Measurements from ENCODE around the gene ABITRAM. TPM values are rescaled to one million over a fixed set of nuclear protein-coding genes. Genes with fewer than 3 reads are reported as not detected.
"Not testable (repeated sequence)": the region's sequence is repeated elsewhere in the genome, so short reads cannot be mapped to it uniquely, and the experiment has no call there.

The ABITRAM gene
- total RNA-seq = 10 to 100 TPM; 12.3 to 12.5 TPM

DNA sequence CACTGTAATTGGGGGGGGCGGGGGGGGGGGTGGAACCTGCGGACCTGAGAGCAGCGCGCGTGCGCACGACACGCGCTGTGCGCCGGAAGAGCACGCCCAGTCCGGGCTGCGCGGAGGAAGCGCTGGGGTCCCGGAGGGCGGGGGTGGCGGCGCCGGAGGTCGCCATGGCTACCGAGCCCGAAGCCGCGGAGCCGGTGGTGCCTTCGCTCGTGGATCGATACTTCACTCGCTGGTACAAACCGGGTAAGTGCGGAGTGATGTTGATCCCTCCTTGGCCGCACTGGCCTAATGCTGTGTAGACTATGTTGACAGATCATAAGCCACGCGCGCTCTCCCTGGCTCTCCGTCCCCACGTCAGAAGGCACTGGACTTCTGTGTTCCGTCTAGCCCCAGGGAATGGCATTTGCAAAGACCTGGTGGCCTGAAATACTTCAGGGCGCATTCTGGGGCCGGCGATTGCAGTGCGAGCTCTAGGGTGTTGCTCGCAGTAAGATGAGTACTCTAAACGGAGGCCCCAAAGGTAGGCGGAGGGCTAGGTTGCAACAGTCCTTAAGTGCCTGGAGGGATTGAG lies at the start of gene ABITRAM:
TSS of gene ABITRAM (plus strand) at position 78 of the 571 bp plus-strand sequence. CDS start at position 165, 87 bp downstream.
- Mint-ChIP-seq H3K9me3 (no peaks in the 10 kb centered on the region), H3K27ac (peak within 1 kb of the TSS; percentile 94), H3K27me3 (no peaks in the 10 kb centered on the region), H3K4me3 (peak within 1 kb of the TSS; percentile 97), H3K36me3 (peaks cover 4% of the 10 kb centered on the region), H3K4me1 (peaks cover 30% of the 10 kb centered on the region)
- DNase-seq = peak; percentile 85

- Mint-ChIP-seq H3K27ac (no peak overlapping the region), H3K4me1 (peaks cover 20% of the 10 kb centered on the region), H3K36me3 (peaks cover 37% of the 10 kb centered on the region), H3K4me3 (no peak overlapping the region), H3K27me3 (no peaks in the 10 kb centered on the region), H3K9me3 (peaks cover 2% of the 10 kb centered on the region)
- no peak for DNase-seq
Measured at GRCh38 chr9:108884701-108885100, 49.5 kb upstream of the ABITRAM start.

DNA sequence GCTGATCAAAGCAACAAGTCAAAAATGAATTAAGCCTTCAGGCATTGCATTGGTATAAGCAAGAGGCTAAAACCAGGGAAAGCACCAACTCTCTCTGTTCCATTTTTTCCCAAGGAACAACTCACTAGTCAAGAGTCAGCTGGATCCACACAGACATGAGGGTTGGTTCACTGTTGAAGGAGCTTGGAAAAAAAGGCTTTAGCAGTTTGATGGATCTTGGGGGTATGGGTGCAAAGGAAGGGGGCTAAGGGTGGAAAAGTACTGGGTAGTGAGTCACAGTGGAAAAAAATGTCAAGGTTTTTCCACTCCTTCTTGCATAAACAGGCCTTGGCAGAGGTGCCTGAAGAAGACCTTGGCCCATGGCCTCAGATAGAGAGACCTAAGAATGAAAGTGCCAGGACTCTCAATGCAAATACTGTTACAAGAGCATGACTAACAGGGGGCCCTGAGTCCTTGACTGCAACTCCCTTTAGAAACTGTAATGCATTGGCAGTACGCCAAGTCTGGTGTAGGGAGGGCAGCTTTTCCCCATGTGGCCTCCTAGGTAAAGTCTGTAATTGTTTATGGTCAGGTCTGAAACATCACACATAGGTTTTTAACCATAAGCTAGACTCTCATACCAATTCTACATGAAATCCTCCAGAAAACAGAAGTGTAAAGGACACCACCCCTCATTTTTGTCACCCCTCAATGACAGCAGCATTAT lies 48.4 kb upstream of the ABITRAM start:
- H3K27ac Mint-ChIP-seq = peak overlapping the region; percentile 81
- peaks cover 42% of the 10 kb centered on the region for H3K36me3 Mint-ChIP-seq
- H3K4me1 Mint-ChIP-seq = peaks cover 24% of the 10 kb centered on the region
- DNase-seq = peak; percentile 72
- H3K9me3 Mint-ChIP-seq = peaks cover 2% of the 10 kb centered on the region
- H3K27me3 Mint-ChIP-seq = no peaks in the 10 kb centered on the region
- H3K4me3 Mint-ChIP-seq = peak overlapping the region; percentile 26

GRCh38 chr9:108886594-108887271 lies 47.5 kb upstream of the ABITRAM start:
- peaks cover 24% of the 10 kb centered on the region for H3K4me1 Mint-ChIP-seq
- peak overlapping the region; percentile 81 for H3K27ac Mint-ChIP-seq
- not testable (repeated sequence) for DNase-seq, H3K9me3 Mint-ChIP-seq, H3K27me3 Mint-ChIP-seq
- peak overlapping the region; percentile 26 for H3K4me3 Mint-ChIP-seq
- peaks cover 45% of the 10 kb centered on the region for H3K36me3 Mint-ChIP-seq

GRCh38 chr9:108889649-108890067 lies 44.5 kb upstream of the ABITRAM start:
- Mint-ChIP-seq H3K36me3 (peaks cover 38% of the 10 kb centered on the region), H3K27me3 (no peaks in the 10 kb centered on the region), H3K9me3 (peaks cover 2% of the 10 kb centered on the region), H3K4me3 (no peak overlapping the region), H3K27ac (no peak overlapping the region), H3K4me1 (peaks cover 21% of the 10 kb centered on the region)
- no peak for DNase-seq

DNA sequence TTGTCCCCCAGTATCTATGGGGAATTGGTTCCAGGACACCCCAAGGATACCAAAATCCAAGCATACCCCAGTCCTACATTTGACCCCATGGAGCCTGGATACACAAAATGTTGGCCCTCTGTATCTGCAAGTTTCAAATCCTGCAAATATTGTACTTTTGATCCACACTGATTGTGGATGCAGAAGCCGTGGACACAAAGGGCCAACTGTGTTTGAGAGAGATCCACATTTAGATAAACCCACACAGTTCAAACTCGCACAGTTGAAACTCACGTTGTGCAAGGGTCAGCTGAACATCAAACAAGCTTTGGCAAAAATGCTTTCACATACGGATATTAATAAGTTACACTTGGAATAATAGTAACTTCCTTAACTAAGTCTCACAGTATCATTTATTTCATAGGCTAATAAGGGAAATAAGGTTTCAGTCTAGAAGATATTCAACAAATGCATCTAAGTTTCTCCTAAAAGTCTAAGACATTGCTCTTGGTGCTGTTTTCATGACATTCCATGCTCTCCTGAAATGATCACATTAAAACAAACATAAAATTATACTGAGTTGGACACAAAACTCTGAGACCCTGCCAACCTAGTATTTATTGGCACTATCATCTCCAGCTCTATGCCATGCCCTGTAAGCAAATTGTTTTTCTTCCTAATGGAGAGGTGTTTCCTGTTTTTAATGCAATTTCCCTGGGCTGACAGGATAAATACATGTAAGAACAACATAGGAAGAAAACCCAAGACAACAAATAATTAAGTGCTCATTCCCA lies 39.8 kb upstream of the ABITRAM start:
- no peak for DNase-seq
- peaks cover 32% of the 10 kb centered on the region for H3K36me3 Mint-ChIP-seq
- no peaks in the 10 kb centered on the region for H3K27me3 Mint-ChIP-seq
- H3K27ac Mint-ChIP-seq = no peak overlapping the region
- H3K4me3 Mint-ChIP-seq = no peak overlapping the region
- H3K9me3 Mint-ChIP-seq = no peaks in the 10 kb centered on the region
- peaks cover 5% of the 10 kb centered on the region for H3K4me1 Mint-ChIP-seq

- Mint-ChIP-seq H3K4me1 (no peaks in the 10 kb centered on the region), H3K27me3 (no peaks in the 10 kb centered on the region), H3K36me3 (peaks cover 22% of the 10 kb centered on the region), H3K4me3 (no peak overlapping the region), H3K9me3 (no peaks in the 10 kb centered on the region), H3K27ac (no peak overlapping the region)
- no peak for DNase-seq
Measured at GRCh38 chr9:108897324-108898096, 36.7 kb upstream of the ABITRAM start.

GRCh38 chr9:108899023-108899695 lies 35.0 kb upstream of the ABITRAM start:
- not testable (repeated sequence) for H3K27ac Mint-ChIP-seq, H3K27me3 Mint-ChIP-seq, H3K4me3 Mint-ChIP-seq, DNase-seq, H3K4me1 Mint-ChIP-seq, H3K9me3 Mint-ChIP-seq
- peaks cover 28% of the 10 kb centered on the region for H3K36me3 Mint-ChIP-seq

DNA sequence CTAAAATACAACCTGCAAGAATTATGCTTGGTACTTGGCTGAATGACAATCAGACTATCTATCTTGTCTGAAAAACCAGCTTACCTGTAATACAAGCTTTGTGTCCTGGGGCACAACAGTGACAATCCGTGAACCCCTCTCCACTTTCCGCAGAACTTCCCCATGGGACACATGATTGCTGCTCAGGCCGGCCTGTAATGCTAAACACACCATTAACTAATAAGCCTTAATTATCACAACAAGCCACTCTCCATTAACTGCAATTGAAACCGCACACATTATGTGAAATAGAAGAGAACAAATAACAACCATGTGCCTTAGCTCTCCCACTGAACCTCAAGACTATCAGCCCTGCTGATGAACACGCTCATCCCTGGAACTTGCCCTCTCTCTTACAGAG lies 34.0 kb upstream of the ABITRAM start:
- no peak overlapping the region for H3K4me3 Mint-ChIP-seq
- peaks cover 27% of the 10 kb centered on the region for H3K36me3 Mint-ChIP-seq
- H3K9me3 Mint-ChIP-seq = no peaks in the 10 kb centered on the region
- no peak for DNase-seq
- no peaks in the 10 kb centered on the region for H3K4me1 Mint-ChIP-seq
- H3K27ac Mint-ChIP-seq = no peak overlapping the region
- H3K27me3 Mint-ChIP-seq = no peaks in the 10 kb centered on the region

DNA sequence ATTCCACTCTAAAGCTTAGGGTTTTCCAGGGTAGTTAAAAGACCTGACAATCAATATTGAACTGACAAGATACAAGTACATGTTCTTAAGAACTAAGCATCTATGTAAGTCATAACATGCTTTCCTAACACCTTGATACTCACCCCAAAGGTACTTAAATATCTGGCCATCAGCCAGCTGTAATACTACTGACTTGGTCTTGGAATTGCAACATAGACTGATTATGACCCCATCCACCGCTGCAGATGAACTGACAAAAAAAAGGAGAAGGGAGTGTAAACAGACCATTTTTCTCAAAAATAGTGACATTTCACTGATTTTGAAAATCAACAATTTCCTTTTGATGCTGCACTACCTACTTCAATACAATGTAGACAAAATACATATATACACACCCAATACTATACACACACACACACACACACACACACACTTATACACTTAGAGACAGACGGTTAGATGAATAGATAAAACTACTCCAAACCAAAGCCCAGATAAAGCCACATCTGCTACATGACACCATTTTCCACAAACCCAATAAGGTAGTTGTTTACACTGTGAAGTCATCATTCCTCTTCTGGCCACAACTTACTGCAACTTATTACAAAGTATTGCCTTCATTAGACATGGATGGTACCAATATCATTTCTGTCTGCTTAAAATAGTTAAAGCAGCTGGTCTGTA lies 30.6 kb upstream of the ABITRAM start:
- Mint-ChIP-seq H3K4me3 (no peak overlapping the region), H3K36me3 (peaks cover 21% of the 10 kb centered on the region), H3K4me1 (no peaks in the 10 kb centered on the region), H3K27me3 (no peaks in the 10 kb centered on the region), H3K9me3 (no peaks in the 10 kb centered on the region), H3K27ac (no peak overlapping the region)
- no peak for DNase-seq

- Mint-ChIP-seq H3K4me1 (no peaks in the 10 kb centered on the region), H3K27ac (no peak overlapping the region), H3K4me3 (no peak overlapping the region), H3K9me3 (no peaks in the 10 kb centered on the region), H3K27me3 (no peaks in the 10 kb centered on the region), H3K36me3 (peaks cover 20% of the 10 kb centered on the region)
- no peak for DNase-seq
Measured at GRCh38 chr9:108904161-108904560, 30.0 kb upstream of the ABITRAM start.

DNA sequence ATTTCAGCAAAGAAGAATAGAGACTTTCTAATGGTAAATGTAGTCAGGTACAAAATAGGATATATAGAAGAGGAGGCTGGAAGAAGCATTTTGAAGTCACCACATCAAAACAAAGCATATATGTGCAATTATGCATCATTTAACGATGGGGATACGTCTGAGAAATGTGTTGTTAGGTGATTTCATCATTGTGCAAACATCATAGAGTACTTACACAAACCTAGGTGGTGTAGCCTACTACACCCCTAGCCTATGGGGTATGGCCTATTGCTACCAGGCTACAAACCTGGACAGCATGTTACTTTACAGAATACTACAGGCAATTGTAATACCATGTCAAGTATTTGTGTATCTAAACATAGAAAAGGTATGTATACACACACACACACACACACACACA lies 28.7 kb upstream of the ABITRAM start:
- Mint-ChIP-seq H3K4me1 (no peaks in the 10 kb centered on the region), H3K36me3 (peaks cover 20% of the 10 kb centered on the region), H3K9me3 (no peaks in the 10 kb centered on the region), H3K27ac (no peak overlapping the region), H3K4me3 (no peak overlapping the region), H3K27me3 (no peaks in the 10 kb centered on the region)
- DNase-seq = no peak

- H3K27ac Mint-ChIP-seq = no peak overlapping the region
- H3K4me3 Mint-ChIP-seq = no peak overlapping the region
- DNase-seq = no peak
- no peaks in the 10 kb centered on the region for H3K27me3 Mint-ChIP-seq
- H3K9me3 Mint-ChIP-seq = no peaks in the 10 kb centered on the region
- peaks cover 28% of the 10 kb centered on the region for H3K36me3 Mint-ChIP-seq
- H3K4me1 Mint-ChIP-seq = peaks cover 8% of the 10 kb centered on the region
Measured at GRCh38 chr9:108910402-108910801, 23.8 kb upstream of the ABITRAM start.
